ENCODE data around the gene CDK14.

Gene CDK14

GRCh38 chr7:91046322-91047089, 450.4 kb downstream of the CDK14 start:
- Histone ChIP-seq H3K27ac (ENCODE audit: low read length) (no peak overlapping the region), H4K20me1 (ENCODE audit: insufficient read depth, low read length) (no peaks in the 10 kb centered on the region), H3K9me2 (replicated peaks; ENCODE audit: insufficient read depth, low read length) (no peaks in the 10 kb centered on the region), H3K9ac (ENCODE audit: low read length) (no peak overlapping the region), H3K4me1 (ENCODE audit: low read length) (no peaks in the 10 kb centered on the region), H2AFZ (ENCODE audit: low read length) (no peak overlapping the region), H3K9me3 (replicated peaks; ENCODE audit: insufficient read depth, low read length) (no peaks in the 10 kb centered on the region), H3K79me2 (ENCODE audit: low read length) (no peaks in the 10 kb centered on the region), H3K36me3 (replicated peaks; ENCODE audit: insufficient read depth, low read length) (no peaks in the 10 kb centered on the region; the same call in 1 of the 2 replicates), H3K4me3 (ENCODE audit: low read length) (no peak overlapping the region), H3F3A (ENCODE audit: insufficient read depth, low read length) (no peaks in the 10 kb centered on the region; the same call in 1 of the 2 replicates), H3K4me2 (ENCODE audit: low read depth, low read length) (no peak overlapping the region), H3K27me3 (replicated peaks; ENCODE audit: insufficient read depth, low read length) (no peaks in the 10 kb centered on the region)
- peak; percentile 31; the same call in 1 of the 2 replicates for TF ChIP-seq CTCF (IDR thresholded peaks at IDR 0.05; ENCODE audit: low read length)
- TF ChIP-seq EZH2 (optimal IDR thresholded peaks at IDR 0.05; ENCODE audit: low read depth, low read length) = no peak
- DNase-seq = no peak

GRCh38 chr7:91047636-91048035, 451.5 kb downstream of the CDK14 start:
- Histone ChIP-seq H3K9ac (ENCODE audit: low read length) (no peak overlapping the region), H3K9me2 (replicated peaks; ENCODE audit: insufficient read depth, low read length) (no peaks in the 10 kb centered on the region), H3K4me3 (ENCODE audit: low read length) (no peak overlapping the region), H3K79me2 (ENCODE audit: low read length) (no peaks in the 10 kb centered on the region), H3K27ac (ENCODE audit: low read length) (no peak overlapping the region), H3F3A (ENCODE audit: insufficient read depth, low read length) (no peaks in the 10 kb centered on the region; the same call in 1 of the 2 replicates), H3K4me2 (ENCODE audit: low read depth, low read length) (no peak overlapping the region), H4K20me1 (ENCODE audit: insufficient read depth, low read length) (no peaks in the 10 kb centered on the region), H3K9me3 (replicated peaks; ENCODE audit: insufficient read depth, low read length) (no peaks in the 10 kb centered on the region), H3K36me3 (replicated peaks; ENCODE audit: insufficient read depth, low read length) (no peaks in the 10 kb centered on the region; the same call in 1 of the 2 replicates), H3K4me1 (ENCODE audit: low read length) (no peaks in the 10 kb centered on the region), H3K27me3 (replicated peaks; ENCODE audit: insufficient read depth, low read length) (no peaks in the 10 kb centered on the region), H2AFZ (ENCODE audit: low read length) (no peak overlapping the region)
- no peak for DNase-seq
- TF ChIP-seq CTCF (IDR thresholded peaks at IDR 0.05; ENCODE audit: low read length) (no peak), EZH2phosphoT487 (IDR thresholded peaks at IDR 0.05; ENCODE audit: low read length) (no peak), EZH2 (optimal IDR thresholded peaks at IDR 0.05; ENCODE audit: low read depth, low read length) (no peak)

DNA sequence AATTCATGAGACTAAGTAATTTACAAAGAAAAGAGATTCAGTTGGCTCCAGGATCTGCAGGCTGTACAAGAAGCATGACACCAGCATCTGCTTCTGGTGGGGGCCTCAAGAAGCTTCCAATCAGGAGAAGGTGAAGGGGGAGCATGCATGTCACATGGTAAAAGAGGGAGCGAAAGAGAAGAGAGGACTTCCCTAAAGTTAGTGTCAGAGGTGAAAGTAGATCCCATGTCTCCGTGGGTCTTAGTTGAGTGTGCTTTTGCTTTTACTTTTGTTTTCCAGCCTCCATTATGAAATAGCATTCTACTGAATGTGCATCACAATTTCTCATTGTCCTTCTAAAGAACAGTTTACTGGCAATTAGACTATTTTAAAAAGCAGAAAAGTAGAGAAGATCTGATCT, 454.6 kb downstream of the CDK14 start:
- H3K9me2 ChIP-seq (replicated peaks; ENCODE audit: insufficient read depth, low read length) = no peaks in the 10 kb centered on the region
- no peaks in the 10 kb centered on the region for H4K20me1 ChIP-seq (ENCODE audit: insufficient read depth, low read length)
- H3K4me2 ChIP-seq (ENCODE audit: low read depth, low read length) = peak overlapping the region; percentile 48
- H3K27me3 ChIP-seq (replicated peaks; ENCODE audit: insufficient read depth, low read length) = no peaks in the 10 kb centered on the region
- peak; percentile 67 for DNase-seq
- no peaks in the 10 kb centered on the region for H3K4me1 ChIP-seq (ENCODE audit: low read length)
- peak overlapping the region; percentile 26; the same call in 1 of the 2 replicates for H3K27ac ChIP-seq (ENCODE audit: low read length)
- no peaks in the 10 kb centered on the region for H3K9me3 ChIP-seq (replicated peaks; ENCODE audit: insufficient read depth, low read length)
- H3K79me2 ChIP-seq (ENCODE audit: low read length) = no peaks in the 10 kb centered on the region
- no peak overlapping the region for H3K9ac ChIP-seq (ENCODE audit: low read length)
- H3K4me3 ChIP-seq (ENCODE audit: low read length) = no peak overlapping the region
- TF ChIP-seq EZH2 (optimal IDR thresholded peaks at IDR 0.05; ENCODE audit: low read depth, low read length) = no peak
- TF ChIP-seq CTCF (IDR thresholded peaks at IDR 0.05; ENCODE audit: low read length) = no peak
- no peak for TF ChIP-seq EZH2phosphoT487 (IDR thresholded peaks at IDR 0.05; ENCODE audit: low read length)
- H2AFZ ChIP-seq (ENCODE audit: low read length) = no peak overlapping the region
- no peaks in the 10 kb centered on the region; the same call in 1 of the 2 replicates for H3F3A ChIP-seq (ENCODE audit: insufficient read depth, low read length)
- peaks cover 3% of the 10 kb centered on the region; the same call in 1 of the 2 replicates for H3K36me3 ChIP-seq (replicated peaks; ENCODE audit: insufficient read depth, low read length)
